HG02970 (cell line): ENCODE data around the gene NUP210.
"Not testable (repeated sequence)": the region's sequence is repeated elsewhere in the genome, so short reads cannot be mapped to it uniquely, and the experiment has no call there.

Experiments
- ATAC-seq: cut with Tn5 transposase; IDR thresholded peaks from one replicate; pipeline ENCODE4 v1.9.1; 2021; ENCODE audit warnings: mild to moderate bottlenecking, moderate library complexity, moderate number of reproducible peaks; ENCODE audit not compliant: unreplicated experiment, low FRiP score

The NUP210 gene

DNA sequence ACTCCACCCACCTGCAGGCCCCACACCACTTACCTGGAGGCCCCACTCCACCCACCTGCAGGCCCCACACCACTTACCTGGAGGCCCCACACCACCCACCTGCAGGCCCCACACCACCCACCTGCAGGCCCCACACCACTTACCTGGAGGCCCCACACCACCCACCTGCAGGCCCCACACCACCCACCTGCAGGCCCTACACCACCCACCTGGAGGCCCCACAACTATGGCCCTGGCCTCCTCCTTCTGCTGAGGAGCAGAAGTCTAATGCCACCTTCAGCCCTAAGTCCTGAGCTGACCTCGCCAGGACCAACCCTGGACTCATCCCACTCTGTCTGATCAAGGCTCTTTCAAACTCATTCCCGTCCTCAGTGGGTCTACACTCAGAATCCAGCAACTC, 42.4 kb downstream of the NUP210 start:
- ATAC-seq: not testable (repeated sequence)

DNA sequence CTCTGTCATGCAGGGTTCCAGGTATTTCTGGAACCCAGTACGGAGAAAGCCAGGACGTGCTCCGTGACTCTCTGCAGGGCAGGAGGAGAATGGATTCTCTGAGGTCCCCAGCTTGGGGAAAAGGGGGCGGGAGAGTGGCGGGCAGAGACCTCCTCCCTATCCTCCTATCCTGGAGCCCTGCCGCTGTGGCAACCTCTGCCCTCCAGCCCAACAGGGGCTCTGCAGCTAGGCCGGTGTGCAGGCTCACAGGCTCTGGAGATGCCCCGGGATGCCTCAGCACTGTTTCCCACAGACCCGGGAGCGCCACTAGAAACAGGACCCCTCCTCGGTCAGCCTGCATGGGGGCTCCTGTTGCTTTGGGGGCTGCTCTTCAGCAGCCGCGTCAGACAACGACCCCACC, 43.1 kb downstream of the NUP210 start:
- ATAC-seq: no peak

DNA sequence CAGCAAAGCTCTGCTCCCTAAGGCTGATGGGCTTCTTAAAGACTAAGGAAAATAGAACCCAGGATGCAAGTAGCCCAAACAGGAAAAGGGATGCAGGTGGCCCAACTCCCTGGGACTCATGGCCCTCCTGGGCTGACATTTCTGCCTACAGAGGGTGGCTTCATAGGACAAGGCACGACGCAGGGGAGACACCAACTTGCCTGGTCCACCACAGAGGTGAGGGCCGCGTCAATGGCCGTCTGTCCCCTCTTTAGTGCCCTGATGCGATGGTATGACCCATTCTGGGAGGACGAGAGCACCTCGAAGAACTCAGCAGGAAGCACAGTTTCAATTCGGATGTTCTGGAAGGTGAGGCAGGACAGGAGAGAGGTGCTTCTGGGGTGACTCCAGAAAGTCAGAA, 44.0 kb downstream of the NUP210 start:
- ATAC-seq: no peak

DNA sequence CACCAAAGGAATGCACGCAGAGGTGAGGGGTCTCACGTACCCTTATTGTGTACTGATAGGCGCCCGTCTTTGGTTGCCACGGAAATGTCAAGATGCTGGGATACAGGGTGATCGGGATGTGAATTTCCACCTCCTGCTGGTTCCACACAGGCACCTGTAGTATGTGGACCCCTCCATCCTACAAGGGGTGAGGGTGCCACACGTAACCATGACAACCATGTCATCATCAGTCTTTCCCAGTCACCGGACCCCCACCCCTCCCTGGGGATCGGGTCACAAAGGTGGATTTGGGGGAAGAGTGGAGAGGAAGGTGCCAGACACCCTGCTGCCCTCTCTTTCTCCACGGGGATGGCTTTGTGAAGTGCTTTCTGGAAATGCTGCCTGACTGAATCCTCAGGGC, 44.7 kb downstream of the NUP210 start:
- no peak for ATAC-seq

DNA sequence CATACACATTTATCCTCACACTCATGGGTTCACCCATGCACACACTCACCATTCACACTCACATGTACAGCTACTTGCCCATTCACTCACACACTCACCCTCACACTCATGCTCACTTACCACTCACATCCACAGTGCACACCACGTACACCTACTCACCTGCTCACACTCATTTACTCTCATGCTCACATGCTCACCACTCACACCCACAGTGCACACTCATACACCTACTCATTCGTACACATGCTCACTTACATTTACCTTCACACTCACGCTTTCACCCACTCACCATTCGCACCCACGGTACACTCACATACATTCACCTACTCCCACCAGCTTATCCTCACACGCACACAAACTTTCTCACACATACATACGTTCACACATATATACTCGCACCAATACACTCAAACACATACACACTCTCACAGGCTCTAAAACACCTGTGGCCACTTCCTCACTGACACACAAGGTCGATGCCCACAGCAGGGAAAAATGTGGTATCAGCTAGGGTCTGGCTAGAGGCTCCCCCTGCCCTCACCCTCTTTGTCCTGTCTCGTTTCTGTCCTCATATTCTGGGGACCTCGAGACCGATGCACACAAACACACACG, 46.0 kb downstream of the NUP210 start:
- ATAC-seq: no peak

DNA sequence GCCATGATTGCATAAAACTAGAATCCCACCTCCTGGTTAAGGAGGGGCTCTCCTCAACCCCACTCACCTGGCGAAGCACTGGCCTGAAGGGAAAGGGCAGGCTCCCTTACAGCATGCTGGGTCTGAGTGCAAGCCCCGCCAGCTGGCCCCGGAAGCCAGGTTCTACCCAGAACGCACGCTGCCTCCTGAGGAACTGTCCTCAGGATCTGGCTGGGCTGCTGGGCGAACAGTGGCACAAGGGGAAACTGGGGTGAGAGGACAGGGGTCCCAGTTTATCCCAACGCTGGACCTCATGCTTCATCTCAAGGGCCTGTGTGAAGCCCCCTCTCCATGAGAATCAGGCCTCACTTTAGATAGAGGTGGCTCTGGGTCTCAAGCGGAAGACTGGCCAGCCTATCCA, 47.5 kb downstream of the NUP210 start:
- ATAC-seq: no peak

DNA sequence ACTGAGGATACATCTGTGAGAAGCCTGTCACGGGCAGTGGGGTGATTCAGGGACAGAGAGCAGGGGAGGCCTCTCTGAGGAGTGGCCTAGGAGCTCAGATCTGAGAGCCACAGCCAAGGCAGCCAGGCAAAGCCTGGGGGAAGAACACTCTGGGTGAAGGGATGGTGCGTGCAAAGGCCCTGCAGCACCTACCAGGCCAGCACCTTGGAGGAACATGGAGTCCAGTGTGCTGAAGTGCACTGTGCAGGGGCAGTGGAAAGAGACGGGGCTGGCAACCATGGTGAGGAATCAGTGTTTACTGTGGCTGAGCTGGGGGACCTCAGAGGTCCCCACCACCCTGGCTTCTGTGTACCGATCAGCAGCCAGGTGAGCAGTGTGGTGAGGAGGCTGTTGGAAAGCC, 48.0 kb downstream of the NUP210 start:
- ATAC-seq: no peak

DNA sequence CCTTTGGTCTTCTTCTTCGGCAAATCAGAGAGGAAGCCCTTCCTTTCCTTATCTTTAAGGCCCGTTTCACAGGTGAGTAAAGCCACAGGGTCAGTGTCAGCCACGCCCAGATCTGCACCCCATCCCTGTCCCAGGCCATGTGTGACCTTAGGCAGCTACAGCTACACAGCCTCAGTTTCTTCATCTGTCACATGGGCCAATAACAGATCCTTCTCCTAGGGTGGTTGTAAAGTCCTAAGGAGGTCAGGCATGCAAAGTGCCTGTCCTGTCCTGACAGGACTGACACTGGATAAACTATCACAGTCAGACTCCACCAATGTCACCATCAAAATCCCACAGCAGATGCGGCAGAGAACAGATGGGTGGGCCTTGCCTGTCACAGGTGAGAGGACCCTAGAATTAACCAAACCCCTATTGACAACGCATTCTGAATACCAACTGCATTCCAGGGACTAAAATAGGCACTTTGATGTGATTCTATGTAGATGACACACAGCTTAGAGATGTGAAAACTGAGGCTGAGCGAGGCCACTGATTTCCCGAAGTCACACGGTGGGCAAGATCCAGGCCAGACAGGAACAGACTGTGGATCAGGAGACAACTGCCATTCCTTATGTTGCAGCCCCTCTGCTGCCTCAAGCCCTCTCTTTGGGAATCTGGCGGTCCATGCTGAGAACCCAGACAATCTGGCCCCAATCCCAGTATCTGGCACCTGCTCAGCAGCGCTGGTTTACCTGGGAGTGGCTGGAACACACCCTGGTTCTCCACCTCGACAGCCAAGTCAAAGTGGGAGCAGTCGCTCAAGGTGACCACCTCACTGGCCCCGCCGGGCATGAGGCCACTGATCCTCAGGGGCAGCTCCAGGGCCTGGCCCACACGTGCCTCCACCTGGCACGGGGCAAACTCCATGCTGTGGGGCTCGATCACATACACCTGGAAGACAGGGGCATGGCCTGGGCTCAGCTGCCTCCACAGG, 48.7 kb downstream of the NUP210 start:
- ATAC-seq: no peak

DNA sequence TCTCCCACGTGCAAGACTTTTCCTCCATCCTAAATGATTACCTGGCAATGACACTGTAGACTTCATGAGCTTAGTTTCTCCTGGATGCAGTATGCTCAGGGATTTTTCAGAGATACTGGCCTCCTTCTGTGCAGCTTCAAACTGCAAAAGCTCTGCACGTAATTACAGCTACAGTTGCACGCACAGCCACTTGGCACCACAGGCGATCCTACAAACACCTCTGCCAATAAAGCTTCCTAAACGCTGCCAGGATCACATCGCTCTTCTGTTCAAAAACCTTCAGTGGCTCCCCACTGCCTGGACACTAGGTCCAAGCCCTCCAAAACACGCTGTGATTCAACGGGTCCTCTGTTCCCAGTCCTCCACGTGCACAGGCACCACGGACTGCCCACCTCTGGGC, 49.5 kb downstream of the NUP210 start:
- ATAC-seq: no peak

DNA sequence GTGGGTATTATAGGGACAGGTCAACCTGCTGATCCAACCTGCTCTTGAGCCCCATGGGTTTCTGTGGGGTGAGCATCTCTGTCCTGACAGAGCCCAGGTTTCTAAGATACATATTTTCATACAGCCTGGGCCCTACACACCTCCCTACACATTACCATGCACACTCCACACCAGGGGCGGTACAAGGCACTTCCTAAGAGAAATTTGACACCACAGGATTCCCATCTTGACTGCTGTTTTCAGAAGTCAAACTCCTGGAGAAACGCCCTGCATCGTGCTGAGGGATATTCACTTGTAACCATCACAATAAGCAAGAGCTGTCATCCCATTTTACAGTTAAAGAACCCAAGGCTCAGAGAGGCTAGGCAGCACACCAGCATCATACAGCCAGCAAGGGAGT, 50.1 kb downstream of the NUP210 start:
- ATAC-seq: no peak

DNA sequence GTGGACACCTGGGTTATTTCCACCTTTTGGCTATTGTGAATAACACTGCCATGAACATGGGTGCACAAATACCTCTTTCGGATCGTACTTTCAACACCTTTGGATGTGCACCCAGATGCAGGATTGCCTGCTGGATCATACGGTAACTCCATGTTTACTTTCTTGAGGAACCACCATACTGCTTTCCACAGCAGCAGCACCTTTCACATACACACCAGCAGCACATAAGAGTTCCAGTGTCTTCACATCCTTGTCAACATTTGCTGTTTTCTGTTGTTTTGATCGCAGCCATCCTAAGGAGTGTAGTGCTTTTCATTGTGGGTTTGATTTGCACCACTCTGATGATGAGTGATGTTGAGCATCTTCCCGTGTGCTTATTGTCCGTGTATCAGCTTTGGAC, 51.3 kb downstream of the NUP210 start:
- ATAC-seq: no peak

DNA sequence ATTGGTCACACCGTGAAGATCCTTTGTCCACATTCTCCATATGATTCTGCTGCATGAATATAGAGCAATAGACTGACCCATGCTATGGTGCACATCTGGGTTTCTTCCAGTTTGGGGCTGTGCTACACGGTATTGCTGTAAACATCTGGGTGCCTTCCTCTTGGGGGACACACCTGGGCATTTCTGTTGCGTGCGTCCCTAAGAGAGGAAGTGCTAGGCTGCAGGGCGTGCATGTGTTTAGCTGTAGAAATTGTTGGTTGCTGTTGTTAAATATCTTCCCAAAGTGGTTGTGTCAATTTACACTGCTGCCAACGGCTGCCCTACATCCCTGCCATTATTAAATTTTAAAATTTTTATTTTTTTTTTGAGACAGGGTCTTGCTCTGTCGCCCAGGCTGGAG, 52.4 kb downstream of the NUP210 start:
- ATAC-seq: no peak

DNA sequence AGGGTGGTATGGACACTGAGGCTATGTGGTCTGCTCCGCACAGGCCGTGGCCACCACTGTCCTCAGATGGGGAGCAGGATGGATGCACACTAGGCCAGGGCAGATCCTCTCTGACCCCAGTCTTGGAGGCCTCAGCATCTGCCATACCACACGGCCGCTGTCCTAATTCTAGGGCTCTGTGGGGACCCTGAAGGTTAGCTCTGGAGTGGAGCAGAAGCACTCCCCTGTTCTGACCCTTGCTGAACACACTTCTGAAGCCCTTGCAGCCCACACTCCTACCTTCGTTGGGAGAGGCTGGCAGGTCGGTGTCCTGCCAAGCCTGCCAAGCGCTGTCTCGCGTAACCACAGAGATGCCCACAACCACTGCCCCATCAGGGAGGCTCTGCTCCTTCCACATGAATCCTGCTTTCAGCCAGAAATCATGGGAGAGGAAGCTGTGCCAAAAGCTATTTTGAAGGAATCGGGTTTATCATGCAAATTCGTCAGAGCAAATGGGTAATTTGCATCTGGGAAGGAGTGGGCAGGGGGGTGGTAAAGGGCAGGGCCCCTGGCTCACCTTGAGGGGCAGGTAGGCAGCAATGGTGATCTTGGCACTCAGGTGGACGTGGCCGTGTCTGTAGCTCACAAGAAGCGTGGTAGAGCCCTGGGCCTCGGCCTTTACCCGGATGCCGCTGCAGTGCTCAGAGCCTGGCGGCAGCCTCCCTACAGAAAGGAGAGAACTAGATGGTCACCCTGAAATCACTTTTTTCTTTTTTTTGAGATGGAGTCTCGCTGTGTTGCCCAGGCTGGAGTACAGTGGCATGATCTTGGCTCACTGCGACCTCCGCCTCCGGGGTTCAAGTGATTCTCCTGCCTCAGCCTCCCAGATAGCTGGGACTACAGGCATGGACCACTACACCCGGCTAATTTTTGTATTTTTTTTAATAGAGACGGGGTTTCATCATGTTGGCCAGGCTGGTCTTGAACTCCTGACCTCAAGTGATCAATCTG, 54.4 kb downstream of the NUP210 start:
- no peak for ATAC-seq

DNA sequence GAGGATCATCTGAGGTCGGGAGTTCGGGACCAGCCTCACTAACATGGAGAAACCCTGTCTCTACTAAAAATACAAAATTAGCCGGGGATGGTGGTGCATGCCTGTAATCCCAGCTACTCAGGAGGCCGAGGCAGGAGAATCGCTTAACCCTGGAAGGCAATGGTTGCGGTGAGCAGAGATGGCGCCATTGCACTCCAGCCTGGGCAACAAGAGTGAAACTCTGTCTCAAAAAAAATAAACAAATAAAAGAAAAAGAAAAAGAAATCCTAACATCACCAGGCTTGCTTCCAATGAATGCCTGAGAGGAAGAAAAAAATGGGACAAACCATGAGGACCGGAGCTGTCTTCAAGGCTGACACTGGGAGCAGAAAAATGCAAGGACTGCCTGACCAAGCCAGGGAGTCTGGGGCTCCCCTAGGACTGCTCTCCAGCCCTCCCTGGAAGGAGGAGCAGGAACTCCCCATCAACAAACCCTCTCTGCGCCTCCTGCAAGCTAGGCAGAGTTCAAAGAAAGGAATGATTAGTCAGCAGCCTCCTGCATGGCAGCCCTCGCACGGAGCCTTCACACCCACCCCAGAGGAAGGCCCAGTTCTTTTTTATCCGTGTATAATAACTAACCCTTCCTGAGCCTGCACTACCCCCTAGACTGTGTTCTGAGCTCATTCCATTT, 55.4 kb downstream of the NUP210 start:
- ATAC-seq: no peak

DNA sequence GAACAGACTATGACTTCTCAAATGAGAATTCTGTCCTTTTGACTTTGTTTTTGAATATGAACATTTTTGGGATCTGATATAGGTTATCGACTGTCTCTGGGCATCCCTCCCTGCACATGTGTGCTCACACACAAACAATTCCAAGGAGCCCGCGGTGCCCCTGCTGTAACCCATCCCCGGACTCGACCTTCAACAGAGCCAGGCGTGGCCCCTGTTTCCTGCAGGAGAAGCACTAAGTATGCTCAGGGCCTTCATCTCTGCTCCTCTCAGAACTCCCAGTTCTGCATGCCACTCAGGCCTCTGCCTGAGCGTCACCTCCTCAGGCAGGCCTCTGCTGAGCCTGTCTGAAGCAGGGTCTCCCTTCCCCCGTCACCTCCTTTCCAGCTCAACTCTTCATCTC, 57.6 kb downstream of the NUP210 start:
- no peak for ATAC-seq

DNA sequence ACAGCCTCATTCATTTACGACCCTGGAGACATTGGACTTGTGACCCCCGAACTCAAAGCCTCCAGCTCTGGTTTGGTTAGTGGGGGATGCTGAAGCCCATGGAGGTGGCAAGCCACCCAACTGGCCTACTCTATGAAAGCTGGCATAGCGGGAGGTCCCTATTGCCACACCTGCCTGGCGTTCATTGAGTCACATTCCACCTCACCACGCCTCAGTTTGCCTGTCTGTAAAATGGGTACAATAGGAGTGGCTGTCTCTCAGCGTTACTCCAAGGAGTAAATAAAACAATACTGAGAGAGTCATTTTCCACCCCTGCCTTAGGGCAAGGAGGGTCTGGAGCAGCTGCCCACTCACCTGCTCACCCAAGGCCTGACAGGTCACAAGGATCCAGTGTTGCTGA, 60.2 kb downstream of the NUP210 start:
- ATAC-seq: no peak

DNA sequence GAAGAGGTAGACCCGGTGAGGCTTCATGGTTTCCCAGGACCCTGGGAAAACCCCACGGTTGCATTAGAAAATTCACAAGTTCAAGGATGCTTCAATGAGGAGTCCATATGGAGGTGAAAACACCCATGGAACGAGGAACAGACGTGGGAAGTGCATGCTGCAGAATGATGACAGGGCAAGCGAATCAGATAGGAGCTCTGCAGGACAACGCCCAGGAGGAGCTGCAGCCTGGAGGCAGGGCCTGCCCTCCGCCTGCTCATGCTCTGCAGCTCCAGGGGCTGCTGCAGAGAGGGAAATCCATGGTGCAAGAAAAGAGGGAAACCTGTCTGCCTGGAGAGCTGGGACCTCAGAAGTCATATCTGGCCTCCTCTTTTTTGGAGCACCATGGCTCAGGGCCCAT, 61.5 kb downstream of the NUP210 start:
- ATAC-seq: no peak

DNA sequence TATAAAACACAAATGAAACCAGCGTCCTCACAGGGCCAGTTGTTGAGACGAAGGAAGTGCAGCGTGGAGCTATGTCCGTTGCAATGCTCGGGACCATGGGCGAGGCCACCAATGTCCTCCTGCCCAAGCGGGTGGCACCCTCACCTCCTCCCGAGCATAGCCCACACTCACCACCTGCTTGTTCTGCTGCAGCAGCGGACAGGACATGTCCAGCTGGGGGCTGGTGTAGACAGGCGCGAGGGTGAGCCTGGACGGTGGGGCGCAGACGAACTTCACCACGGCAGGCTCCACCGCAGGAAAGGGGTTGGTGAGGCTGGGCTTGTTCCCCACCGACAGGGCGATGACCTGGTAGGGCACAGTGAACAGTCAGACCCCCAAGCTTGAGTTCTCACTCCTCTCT, 62.1 kb downstream of the NUP210 start:
- ATAC-seq: no peak

DNA sequence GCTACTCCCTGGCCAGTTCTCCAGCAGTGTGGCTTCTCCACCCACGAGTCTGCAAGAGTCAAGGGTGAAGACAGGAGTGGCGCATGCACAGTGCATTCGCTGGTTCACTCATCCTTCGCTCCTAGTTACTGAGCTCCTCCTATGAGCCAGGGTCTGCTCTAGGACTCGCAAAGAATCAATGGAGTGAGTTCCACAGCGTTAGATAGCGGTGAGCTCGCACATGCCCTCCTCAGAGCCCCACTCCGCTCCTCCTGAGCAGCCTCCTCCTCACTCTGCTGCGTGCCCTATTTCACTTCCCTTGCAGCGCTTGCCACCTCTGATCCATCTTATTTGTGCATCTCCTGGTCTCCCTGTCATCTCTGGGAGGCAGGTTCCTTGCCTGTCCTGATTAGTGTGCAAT, 63.0 kb downstream of the NUP210 start:
- no peak for ATAC-seq

DNA sequence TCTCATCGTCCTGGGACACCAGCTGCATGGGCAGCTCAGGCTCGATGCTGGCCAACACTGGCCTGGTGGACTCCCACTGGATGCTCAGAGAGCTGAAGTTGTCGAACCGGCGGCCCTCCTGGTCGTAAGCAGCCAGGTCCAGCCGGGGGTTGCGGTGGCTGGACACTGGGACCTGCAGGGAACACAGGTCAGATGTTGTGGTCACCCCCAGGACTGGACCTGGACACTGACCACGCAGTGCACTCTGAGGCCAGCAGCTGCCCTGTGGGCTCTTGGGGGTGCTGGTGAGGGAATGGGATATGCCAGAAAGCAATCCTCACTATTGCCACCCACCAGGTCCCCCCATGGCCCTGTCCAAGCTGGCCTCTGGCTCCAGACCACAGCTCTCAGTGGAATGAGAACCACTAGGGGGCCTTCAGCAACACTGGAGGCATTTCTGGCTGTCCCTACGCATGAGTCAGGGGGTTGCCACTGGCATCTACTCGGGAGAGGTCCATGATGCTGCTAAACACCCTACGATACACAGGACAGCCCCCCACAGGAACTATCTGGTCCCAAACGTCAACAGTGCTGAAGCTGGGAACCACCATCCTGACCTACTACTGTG, 66.1 kb downstream of the NUP210 start:
- no peak for ATAC-seq
